RPMI8226 (cell line): Measurements from ENCODE around the gene AMELY.
A peak's percentile ranks its signal among the peaks of the same experiment; 100 is the strongest.
"Not testable (repeated sequence)": the region's sequence is repeated elsewhere in the genome, so short reads cannot be mapped to it uniquely, and the experiment has no call there.

Source experiments
- DNase-seq: peaks from one replicate; pipeline ENCODE4 v3.0.0-alpha.2; 2015

Gene AMELY, protein sequence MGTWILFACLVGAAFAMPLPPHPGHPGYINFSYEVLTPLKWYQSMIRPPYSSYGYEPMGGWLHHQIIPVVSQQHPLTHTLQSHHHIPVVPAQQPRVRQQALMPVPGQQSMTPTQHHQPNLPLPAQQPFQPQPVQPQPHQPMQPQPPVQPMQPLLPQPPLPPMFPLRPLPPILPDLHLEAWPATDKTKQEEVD

DNA sequence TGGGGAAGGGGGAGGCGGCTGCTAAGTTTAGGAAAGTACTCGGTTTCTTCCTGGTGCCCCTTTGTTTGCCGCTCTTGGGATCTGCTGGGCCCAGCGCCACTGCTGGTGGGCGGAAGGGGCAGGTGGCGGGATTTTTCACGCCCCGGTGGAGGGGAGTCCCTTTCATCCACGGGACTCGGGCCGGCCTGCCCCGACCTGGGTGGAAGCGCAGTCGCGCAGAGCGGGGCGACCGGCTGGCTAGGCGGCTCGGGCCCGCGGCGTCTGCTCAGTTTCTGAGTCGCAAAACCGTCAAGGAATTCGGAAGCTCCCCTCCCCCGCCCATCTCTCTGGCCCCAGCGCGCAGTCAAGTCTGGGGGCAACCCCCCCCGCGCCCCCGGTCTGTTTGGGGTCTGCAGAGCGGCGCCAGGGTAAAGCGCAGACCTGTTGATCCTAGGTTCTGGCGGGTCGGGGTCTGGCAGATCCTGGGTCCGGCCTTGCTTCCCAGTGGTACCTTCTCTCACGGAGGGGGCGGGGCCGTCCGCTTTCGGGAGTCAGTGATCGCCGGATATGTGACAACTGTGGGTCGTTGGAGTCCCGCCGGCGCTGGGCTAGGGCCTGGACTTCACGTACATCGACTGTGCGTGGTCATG lies at the start of gene AMELY:
Gene AMELY, minus strand, starts transcription at position 500 of the 629 bp plus-strand sequence. CDS start 39,144 bp downstream, outside the sequence.
- DNase-seq = peak; percentile 9

DNA sequence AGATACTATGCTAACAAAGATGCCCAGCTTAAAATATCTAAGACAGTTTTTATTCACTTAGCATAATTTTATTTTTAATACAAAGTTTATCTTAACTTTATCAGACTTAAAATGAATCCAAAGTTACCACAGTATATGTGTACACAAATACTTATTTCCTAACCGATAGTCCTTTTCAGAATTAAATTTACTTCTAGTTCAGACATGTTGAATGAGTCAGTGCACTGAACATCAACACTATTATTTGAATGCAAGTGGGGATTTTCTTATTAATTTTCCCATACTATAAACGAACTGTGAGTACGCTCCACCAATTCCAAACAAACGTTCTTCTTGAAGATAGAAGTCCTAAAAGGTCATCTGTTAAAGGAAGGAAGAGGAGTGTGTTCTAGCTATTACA lies 38.4 kb upstream of the AMELY start:
- no peak for DNase-seq

DNA sequence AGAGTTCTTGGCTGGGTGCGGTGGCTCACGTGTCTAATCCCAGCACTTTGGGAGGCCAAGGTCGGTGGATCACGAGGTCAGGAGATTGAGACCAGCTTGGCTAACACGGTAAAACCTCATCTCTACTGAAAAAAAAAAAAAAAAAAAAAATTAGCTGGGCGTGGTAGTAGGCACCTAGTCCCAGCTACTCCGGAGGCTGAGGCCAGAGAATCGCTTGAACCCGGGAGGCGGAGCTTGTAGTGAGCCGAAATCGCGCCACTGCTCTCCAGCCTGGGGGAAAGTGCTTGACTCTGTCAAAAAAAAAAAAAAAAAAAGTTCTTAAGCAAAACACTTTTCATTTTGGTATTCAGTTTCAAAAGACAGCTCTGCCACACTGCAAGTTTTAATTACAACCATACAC lies 36.8 kb upstream of the AMELY start:
- DNase-seq = no peak

DNA sequence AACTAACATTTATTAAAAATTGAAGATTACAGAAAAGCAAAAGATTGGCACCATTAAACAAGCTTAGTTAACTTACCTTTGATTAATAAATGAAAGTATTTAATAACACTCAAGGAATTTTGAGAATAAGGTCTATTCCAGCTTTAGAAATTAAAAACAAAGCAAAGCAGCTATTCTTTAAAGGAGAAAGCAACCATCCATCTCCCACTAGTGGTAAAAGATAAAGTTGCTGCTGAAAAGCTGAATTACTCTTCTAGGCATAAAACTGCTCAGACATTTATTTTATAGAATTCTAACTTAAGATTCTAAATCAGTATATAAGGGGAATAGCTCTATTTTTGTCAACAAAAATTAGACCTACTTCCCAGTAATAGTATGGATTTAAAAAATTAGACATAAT lies 36.1 kb upstream of the AMELY start:
- DNase-seq = no peak

DNA sequence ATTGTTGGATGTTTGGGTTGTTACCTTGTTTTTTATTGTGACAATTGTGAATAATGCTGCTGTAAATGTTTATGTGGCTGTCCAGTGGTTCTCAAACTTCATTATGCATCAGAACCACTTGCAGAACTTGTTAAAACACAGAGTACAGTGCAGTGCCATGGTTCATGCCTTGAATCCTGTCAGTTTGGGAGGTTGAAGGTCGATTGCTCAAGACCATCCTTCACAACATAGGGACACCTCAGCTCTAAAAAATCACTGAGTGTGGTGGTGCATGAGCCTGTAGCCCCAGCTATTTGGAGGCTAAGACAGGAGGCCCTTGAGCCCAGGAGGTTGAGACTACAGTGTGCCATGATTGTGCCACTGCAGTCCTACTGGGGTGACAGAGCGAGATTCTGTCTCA lies 23.9 kb upstream of the AMELY start:
- DNase-seq = no peak

DNA sequence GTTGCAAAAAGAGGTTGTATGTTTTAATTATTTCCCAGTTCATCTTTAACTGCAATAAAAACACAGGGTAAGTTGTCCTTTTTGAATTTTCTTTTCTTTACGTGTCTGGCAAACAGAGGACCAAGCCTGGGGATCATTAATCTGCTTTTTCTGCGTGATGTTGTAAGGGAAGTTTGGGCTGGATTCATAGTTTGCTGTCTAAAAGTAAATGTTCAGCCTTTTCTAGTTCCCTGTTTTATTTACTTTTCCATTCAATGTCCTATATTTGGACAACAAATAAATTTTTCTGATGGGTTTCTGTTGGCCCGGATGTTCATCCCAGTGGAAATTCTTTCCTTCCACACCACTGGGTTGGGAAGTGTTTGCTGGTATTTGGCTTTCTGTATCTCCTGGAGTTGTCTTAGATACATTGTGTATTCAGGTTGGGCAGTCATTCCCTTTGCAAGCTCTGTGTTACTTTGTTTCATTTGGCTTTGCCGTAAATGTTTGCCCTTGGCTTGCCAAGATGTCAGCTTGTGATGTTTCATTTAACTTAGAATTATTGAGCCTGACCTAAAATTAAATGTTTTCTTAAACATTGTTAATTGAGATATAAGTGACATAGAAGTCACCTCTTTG lies 20.3 kb upstream of the AMELY start:
- DNase-seq = no peak

DNA sequence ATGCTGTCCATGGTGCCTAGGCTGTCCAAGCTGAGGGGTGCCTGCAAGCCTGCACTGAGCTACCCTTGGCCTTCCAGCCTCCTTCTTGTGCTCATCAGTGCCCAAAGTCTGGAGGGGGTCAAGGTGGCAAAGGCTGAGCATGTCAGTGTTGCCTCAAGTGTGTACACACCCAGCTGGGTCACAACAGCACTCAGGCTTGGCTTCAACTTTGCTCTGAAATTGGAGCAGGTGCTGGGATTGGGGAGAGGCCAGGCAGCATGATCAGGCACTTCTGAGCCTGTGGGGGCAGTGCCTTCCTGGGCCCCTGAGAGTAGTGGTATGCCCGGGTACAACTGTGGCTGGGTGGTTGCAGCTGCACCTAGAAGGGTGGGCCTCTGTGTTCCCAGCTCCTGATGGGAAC lies 17.7 kb upstream of the AMELY start:
- DNase-seq = no peak

DNA sequence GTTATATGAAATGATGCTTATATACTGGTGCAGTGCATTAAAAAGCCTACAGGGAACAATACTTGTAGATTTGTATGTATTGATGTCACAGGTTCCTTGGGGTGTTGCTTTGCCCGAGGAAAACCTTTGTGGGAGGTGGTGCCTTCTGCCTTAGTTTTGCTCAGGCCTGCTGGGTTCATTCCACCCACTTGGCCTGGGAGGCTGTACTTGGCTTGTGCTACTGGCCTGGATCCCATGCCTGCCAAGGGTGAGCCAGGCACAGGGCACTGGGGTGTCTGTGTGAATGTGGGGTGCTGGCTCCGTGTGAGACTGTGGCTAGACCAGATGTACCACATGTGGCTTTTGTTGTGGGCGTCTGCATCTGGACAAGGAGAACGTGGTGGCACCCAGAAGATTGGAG lies 16.7 kb upstream of the AMELY start:
- no peak for DNase-seq

DNA sequence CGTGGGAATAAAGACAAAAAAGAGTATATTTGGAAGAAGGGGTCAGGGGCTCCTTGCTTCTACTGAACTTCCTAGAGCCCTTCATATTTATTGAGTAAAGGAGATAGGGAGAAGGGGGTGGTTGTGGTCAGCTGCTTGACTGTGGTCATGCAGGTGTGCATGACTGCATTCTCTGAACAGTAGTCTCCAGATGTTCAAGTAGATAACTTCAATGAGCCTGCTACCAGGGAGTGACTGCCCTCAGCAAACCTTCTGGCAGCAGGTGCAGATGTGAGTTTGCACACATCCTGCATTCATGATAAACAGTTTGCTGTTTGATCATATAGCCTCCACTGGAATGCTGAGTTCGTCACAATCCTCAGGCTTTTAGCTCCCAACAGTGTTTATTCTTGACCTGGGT lies 9.5 kb upstream of the AMELY start:
- DNase-seq = peak; percentile 52

DNA sequence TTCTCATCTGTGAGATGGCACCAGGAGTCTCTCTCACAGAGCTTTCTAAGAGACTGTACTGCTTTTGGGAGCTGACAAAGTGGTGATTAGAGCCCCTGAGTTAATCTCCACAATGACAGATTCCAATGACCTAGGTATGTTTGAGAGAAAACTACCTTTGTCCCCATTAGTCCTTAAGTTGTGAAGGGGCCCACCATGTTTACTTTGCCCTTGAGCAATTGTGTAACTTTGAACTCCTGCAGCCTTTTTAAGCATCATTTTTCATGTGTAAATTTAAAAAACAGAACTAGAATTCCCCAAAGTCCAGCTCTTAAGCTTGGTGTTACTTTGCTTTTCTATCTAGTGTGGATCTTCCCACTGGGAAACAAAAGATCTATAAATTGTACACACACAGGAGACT lies 1.8 kb upstream of the AMELY start:
- no peak for DNase-seq

DNA sequence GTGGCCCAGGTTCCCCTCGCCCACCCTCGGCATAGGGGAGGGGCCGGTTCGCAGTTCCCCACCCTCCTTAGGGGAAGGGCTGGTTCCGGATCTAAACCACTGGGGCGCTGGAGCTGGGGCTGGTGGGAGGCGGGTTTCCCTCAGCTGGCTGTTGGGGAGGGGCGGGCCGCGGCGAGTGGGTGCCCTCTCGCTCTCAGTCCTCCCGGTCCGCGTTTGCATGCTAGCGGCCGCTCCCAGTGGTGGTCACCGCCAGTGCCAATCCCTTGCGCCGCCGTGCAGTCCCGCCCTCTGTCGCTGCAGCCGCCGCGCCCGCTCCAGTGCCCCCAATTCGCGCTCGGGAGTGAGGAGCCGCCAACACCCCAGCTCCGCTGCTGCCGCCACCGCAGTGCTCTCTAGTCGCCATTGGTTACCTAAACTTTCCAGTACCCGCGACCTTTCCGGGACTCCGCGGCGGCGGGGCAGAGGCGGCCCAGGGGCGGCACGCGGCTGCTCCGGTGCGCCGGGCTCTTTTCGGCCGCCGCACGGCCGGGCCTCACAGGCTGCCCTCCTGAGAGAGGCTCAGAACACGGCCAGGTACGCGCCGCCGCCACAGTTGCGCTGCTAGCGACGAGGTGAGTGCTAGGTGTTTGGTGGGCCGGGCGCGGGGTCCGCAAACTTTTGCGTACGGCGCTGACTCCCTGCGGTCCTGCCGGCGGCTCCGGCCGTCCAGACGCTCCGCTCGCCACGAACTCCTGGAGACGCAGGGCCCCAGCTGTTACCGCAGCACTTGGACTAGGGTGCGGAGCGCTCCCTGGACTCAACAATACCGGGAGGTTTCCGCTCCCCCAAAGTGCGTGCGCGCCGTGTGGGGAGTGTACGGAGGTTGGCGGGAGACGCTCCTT lies 940 bp downstream of the AMELY start, which contains the start of gene TBL1Y:
Gene TBL1Y, plus strand, starts transcription at position 326 of the 881 bp plus-strand sequence. CDS start 114,388 bp downstream, outside the sequence.
- peak; percentile 55 for DNase-seq

DNA sequence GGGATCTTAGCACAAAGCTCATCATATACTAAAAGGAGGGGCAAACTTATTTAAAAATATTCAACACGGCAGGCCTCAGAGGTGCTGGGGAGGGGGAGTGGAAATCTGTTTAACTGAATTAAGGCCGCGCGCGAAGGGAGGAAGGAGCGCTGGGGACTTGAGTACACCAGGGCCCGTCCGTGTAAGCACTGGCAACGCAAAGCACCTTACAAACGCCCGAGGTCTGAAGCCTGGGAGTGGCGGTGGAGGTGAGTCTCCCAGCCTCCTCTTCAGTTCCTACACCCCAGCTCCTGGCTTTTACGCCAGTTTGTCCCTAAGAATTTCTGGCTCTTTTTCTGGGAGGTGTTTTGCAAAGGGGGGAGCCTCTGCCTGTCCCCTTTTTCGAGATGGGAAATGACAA lies 1.7 kb downstream of the AMELY start:
- peak; percentile 42 for DNase-seq

DNA sequence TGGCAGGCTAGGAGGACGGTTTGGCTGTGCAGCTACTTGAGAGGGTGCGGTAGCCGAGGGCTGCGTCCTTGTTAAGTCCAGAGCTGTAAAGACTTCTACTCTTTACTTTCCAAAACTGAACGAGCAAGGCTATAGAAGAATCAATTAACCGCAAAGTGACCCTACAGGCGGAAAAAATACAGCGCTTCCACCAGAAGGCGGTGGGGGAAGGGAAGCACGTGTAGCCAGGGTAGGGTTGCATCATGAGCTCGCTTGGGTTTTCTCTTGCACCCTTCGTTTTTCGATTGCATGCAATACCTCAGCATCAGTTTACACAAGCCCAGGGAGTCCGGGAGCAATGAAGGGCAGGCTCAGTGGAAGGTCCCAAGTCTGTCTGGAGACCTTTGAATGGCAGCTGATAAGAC lies 2.4 kb downstream of the AMELY start:
- peak; percentile 78 for DNase-seq

DNA sequence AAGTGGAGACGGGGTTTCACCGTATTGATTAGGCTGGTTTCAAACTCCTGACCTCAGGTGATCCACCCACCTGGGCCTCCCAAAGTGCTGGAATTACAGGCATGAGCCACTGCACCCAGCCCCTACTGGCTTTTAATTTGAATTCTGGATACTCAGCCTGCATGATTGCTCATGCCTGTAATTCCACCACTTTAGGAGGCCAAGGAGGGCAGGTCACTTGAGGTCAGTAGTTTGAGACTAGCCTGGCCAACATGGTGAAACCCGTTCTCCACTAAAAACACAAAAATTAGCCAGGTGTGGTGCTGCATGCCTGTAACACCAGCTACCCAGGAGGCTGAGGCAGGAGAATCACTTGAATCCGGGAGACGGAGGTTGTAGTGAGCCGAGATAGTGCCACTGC lies 3.5 kb downstream of the AMELY start:
- not testable (repeated sequence) for DNase-seq

DNA sequence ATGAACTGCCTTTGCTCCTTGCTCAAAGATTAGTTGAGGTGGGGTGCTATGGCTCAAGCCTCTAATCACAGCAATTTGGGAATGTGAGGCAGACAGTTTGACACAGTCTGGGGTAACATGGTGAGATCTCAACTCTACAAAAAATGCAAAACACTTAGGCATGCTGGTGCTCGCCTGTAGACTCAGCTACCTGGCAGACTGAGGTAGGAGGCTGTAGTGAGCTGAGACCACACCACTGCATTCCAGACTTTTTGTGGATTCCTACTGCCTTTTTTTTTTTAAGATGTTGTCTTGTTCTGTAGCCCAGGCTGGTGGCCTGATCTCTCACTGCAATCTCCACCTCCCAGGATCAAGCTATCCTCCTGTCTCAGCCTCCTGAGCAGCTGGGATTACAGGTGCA lies 4.0 kb downstream of the AMELY start:
- DNase-seq = no peak

DNA sequence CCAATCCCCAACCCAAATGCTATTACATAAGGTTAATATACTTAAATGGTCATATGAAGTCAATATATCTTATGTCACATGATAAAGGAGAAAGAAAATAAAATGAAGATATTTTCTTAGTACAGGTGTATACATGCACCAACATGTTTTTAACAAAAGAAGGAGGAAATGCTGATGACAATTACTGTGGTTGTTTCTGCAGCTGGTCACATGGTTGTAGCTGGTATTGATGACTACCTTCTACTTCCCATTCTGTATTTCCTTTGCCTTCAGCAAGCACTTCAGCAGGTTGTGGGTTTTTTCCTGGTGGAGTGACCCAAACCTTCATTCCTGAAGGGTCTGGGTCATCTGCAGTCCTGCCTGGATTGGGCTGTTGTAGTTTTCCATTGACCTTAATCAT lies 9.4 kb downstream of the AMELY start:
- not testable (repeated sequence) for DNase-seq

DNA sequence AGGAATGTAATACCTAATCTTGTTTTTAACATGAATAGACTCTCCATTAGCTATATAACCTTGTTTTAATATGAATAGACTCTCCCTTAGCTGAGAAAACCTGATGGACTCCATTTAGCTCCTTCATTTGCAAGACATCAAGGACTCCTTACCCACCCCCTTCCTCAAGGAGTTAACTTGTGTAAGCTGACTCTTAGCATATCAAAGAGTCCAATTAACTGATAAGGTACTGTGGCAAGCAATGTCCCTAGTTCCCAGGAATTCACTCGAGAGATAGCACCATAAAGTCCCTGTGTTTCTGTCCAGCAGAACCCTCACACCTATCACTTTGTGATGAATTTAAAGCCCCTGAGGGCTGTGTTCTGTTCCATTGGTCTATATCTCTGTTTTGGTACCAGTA lies 16.3 kb downstream of the AMELY start:
- no peak for DNase-seq

DNA sequence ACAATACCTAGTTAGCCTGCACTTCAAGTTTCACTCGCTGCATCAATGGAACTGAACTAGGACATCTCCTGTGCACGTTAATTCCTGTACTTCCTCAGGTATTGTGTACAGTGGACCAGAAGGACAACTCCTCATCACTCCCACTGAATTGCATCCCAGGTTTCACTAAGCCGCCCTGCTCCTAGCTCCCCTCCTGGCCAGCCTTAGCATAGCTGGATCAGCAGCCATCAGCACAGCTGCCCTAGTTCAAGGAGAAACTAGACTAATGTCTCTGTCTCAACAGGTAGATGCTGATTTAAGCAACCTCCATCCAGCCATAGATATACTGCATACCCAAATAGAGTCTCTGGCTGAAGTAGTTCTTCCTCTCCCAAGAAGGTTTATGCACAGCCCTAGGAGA lies 17.1 kb downstream of the AMELY start:
- no peak for DNase-seq

DNA sequence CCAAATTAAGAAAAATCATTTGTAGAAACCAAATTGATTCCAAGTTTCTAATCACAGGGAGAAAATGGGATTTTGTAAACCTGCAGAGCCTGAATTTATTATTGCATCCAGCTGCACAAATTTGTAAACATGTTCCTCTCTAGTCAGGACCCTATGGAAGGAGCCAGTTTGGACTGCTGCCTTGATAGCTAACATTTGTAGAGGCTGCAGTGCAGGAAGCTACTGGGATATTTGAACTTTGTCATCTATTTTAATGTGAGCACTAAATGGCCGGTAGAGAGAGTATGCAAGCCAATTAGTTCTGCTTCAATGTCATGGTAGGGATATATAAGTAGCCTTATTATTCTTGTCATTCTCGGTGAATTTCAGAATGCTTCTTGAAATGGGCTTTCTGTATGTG lies 62.2 kb downstream of the AMELY start:
- DNase-seq = no peak

DNA sequence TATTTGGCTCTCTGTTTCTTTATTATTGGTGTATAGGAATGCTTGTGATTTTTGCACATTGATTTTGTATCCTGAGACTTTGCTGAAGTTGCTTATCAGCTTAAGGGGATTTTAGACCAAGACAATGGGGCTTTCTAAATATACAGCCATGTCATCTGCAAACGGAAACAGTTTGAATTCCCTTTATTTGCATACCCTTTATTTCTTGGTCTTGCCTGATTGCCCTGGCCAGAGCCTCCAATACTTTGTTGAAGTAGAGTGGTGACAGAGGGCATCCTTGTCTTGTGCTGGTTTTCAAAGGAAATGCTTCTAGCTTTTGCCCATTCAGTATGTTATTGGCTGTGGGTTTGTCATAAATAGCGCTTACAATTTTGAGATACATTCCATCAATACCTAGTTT lies 68.9 kb downstream of the AMELY start:
- not testable (repeated sequence) for DNase-seq
